Vagina (tissue), 2 donors: ENCODE data around the gene PRR5L. TPM values are rescaled to one million over a fixed set of nuclear protein-coding genes. Genes with fewer than 3 reads are reported as not detected.

ENCODE experiments used
- DNase-seq, 2 donors: peaks; one replicate each; pipeline ENCODE4 v3.0.0-alpha.2; 2017; ENCODE audit errors: extremely low spot score in 2 of 2
- H3K27ac ChIP-seq: fragments of 200-600 bp; sonication (generic); one replicate; pipeline ENCODE4 v1.5.1; 2019
- H3K27me3 ChIP-seq: fragments of 200-600 bp; sonication (generic); one replicate; pipeline ENCODE4 v1.5.1; 2019
- H3K36me3 ChIP-seq, 2 donors: fragments of 200-600 bp; sonication (generic); one replicate each; pipeline ENCODE4 v1.5.1; 2017 to 2019
- H3K4me1 ChIP-seq: fragments of 200-600 bp; sonication (generic); one replicate; pipeline ENCODE4 v1.5.1; 2019
- H3K4me3 ChIP-seq, 2 donors: fragments of 200-600 bp; sonication (generic); 1 replicate in 1 of 2; 2 replicates in 1 of 2; pipeline ENCODE4 v1.5.1; 2016 to 2019
- H3K9me3 ChIP-seq: fragments of 200-600 bp; sonication (generic); one replicate; pipeline ENCODE4 v1.5.1; 2019
- POLR2A ChIP-seq, 2 donors: fragments of 450-650 bp; IDR thresholded peaks; one replicate each; pipeline ENCODE4 v1.6.1; 2017; ENCODE audit warnings: antibody characterized with exemption in 2 of 2, mild to moderate bottlenecking in 2 of 2, moderate library complexity in 2 of 2
- POLR2AphosphoS5 ChIP-seq, 2 donors: sonication (generic); formaldehyde crosslinking; IDR thresholded peaks; one replicate each; pipeline ENCODE4 v1.9.0; 2017; ENCODE audit warnings: antibody characterized with exemption in 2 of 2, mild to moderate bottlenecking in 2 of 2, low read depth in 1 of 2; ENCODE audit not compliant: insufficient read depth in 1 of 2
- intact Hi-C: fragments of 100-400 bp; cut with DNase I; formaldehyde crosslinking; loops from one replicate; pipeline ENCODE4 v1.15.1; 2023
- total RNA-seq: library from RNA; depleted of rRNA; stranded (reverse); fragments of >200 nt; gene quantifications from one replicate; pipeline ENCODE4 v1.2.3, GENCODE V29; 2016
- TF ChIP-seq, protein P1 (sequence below), 3 experiments: fragments of 450-650 bp in 2 of 3; fragments of 200-600 bp in 1 of 3; sonication (generic) in 1 of 3; IDR thresholded peaks; one replicate each; pipeline ENCODE4 v1.5.1; 2017 to 2019; ENCODE audit warnings: antibody characterized with exemption in 3 of 3, mild to moderate bottlenecking in 2 of 3, moderate library complexity in 2 of 3

Gene PRR5L
- total RNA-seq, 1 donor from 2014 or later = 27.5 TPM

DNA sequence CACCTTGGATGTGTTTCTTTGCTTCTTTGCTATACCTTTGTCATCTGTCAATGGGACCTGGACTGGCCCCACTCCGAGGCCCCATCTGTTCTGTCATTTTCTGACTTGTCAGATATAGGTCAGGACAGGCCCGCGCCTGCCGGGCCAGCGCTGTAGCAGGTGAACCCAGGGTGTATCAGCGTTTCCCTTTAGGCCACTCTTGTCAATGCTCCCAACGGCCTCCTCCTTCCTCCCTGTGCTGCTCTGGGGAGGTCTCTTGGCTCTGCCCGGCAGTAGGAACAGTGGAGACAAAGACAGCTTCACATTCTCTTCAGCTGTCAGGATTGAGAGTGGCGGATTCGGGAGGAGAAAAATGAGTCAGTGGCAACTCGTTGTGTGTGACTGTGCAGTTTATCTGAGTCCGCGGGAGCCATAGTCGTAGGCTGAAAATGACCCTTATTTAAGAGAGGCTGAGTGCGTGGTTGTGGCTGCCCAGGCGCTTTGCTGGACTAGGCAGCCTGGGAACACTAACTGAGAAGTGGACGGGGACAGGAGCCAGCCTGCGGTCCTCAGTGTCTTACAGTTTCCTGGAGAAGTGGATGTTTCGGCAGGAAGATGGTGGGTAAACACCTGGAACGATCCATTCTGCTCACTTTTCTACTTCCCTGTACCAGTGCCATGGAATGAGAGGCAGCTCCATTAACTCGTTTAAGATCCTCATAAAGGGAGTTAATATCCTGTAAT is 102.3 kb downstream of the PRR5L start:
- Histone ChIP-seq H3K9me3 (no peaks in the 10 kb centered on the region), H3K4me1 (no peaks in the 10 kb centered on the region), H3K36me3 (no peaks in the 10 kb centered on the region), H3K27me3 (no peaks in the 10 kb centered on the region), H3K27ac (no peak overlapping the region), H3K4me3 (no peak overlapping the region)
- no peak for DNase-seq
- intact Hi-C loops = no loop called here
- TF ChIP-seq POLR2AphosphoS5 (IDR thresholded peaks at IDR 0.05; ENCODE audit: insufficient read depth in 1 of 2, low read depth in 1 of 2) (no peak), POLR2A (IDR thresholded peaks at IDR 0.05) (no peak)
- TF ChIP-seq, protein P1, sequence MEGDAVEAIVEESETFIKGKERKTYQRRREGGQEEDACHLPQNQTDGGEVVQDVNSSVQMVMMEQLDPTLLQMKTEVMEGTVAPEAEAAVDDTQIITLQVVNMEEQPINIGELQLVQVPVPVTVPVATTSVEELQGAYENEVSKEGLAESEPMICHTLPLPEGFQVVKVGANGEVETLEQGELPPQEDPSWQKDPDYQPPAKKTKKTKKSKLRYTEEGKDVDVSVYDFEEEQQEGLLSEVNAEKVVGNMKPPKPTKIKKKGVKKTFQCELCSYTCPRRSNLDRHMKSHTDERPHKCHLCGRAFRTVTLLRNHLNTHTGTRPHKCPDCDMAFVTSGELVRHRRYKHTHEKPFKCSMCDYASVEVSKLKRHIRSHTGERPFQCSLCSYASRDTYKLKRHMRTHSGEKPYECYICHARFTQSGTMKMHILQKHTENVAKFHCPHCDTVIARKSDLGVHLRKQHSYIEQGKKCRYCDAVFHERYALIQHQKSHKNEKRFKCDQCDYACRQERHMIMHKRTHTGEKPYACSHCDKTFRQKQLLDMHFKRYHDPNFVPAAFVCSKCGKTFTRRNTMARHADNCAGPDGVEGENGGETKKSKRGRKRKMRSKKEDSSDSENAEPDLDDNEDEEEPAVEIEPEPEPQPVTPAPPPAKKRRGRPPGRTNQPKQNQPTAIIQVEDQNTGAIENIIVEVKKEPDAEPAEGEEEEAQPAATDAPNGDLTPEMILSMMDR (IDR thresholded peaks at IDR 0.05) = no peak

DNA sequence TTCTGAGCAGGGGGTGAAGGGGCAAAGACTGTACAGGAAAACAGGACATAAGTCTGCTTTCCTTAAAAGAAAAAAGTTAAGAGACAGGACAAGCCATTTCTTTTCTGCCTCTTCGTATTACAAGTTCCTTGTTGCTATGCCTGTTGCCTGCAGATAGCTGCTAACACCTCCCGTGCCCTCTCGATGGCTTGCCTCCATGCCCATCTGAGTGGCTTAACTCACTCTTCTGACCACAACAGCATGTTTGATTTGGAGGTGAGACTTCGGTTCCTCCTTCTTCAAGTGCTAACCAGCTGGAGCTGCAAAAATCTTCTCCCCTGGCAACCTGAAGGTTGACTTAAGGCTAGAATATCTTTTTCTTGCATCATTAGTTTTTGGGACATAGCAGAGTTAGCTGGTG is 103.1 kb downstream of the PRR5L start:
- Histone ChIP-seq H3K9me3 (no peaks in the 10 kb centered on the region), H3K4me1 (no peaks in the 10 kb centered on the region), H3K4me3 (no peak overlapping the region), H3K36me3 (no peaks in the 10 kb centered on the region), H3K27ac (no peak overlapping the region), H3K27me3 (no peaks in the 10 kb centered on the region)
- intact Hi-C loops = no loop called here
- no peak for DNase-seq
- TF ChIP-seq POLR2A (IDR thresholded peaks at IDR 0.05) = no peak
- TF ChIP-seq, protein P1 (IDR thresholded peaks at IDR 0.05) = no peak
- no peak for TF ChIP-seq POLR2AphosphoS5 (IDR thresholded peaks at IDR 0.05; ENCODE audit: insufficient read depth in 1 of 2, low read depth in 1 of 2)

DNA sequence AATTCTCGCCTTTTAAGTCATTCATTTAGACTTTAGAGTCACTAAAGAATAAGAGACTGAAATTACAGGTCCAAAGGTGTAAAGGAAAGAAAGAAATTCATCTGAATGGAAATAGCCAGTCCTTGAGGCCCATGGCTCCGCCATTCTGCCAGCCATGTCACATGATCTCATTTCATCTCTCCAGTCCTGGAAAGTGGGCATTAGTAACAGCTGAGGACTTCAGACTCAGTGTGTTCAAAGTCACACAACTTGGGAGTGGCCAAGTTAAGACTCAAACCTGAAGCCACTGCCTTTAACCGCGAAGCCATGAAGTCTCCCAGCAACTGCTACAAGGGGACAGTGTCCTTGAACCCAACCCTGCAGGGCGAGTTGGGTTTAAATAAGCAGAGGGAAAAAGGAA is 103.7 kb downstream of the PRR5L start:
- Histone ChIP-seq H3K9me3 (no peaks in the 10 kb centered on the region), H3K27me3 (no peaks in the 10 kb centered on the region), H3K4me3 (no peak overlapping the region), H3K27ac (no peak overlapping the region), H3K36me3 (no peaks in the 10 kb centered on the region), H3K4me1 (no peaks in the 10 kb centered on the region)
- no peak for TF ChIP-seq POLR2A (IDR thresholded peaks at IDR 0.05)
- TF ChIP-seq, protein P1 (IDR thresholded peaks at IDR 0.05) = no peak
- TF ChIP-seq POLR2AphosphoS5 (IDR thresholded peaks at IDR 0.05; ENCODE audit: insufficient read depth in 1 of 2, low read depth in 1 of 2) = no peak
- intact Hi-C loops = no loop called here
- no peak for DNase-seq

DNA sequence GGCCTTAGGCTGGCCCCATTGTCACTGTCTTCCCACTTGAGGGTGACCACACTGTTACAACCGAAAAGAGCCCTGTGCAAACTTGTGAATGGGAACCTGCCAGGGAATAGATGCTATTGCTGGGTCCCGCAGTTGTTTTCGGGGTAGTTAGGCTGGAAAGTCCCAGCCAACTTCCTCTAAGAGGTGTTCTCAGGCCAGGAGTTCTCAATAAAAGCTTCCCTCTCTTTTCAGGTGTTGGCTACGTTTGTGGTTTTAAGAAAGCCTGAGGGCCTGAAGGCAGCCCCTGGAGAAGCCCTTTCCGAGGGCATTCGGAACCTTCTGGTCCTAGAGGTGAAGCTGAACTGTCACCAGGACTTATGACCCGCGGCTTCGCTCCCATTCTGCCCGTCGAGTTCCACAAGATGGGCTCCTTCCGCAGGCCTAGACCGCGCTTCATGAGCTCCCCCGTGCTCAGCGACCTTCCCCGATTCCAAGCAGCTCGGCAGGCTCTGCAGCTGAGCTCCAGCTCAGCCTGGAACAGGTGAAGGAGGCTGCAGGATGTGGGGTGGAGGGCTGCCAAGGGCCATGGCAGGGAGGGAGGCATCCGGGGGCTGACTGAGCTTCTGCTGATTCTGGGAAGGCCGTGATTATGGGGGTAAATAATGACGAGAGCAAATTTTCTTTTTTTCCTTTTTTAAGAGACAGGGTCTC is 104.8 kb downstream of the PRR5L start:
- intact Hi-C loops = no loop called here
- no peak for DNase-seq
- no peak overlapping the region for H3K27ac ChIP-seq
- H3K4me1 ChIP-seq = no peaks in the 10 kb centered on the region
- H3K4me3 ChIP-seq = no peak overlapping the region
- H3K9me3 ChIP-seq = no peaks in the 10 kb centered on the region
- H3K36me3 ChIP-seq = no peaks in the 10 kb centered on the region
- no peaks in the 10 kb centered on the region for H3K27me3 ChIP-seq
- TF ChIP-seq POLR2AphosphoS5 (IDR thresholded peaks at IDR 0.05; ENCODE audit: insufficient read depth in 1 of 2, low read depth in 1 of 2) = no peak
- TF ChIP-seq POLR2A (IDR thresholded peaks at IDR 0.05) = no peak
- TF ChIP-seq, protein P1 (IDR thresholded peaks at IDR 0.05) = no peak
